Activated T-helper 1 cell treated with Interleukin-2 at 50 U/mL for 16 hours (primary cell): Measurements from ENCODE around the gene PFKFB3.

Experiments used
- DNase-seq: peaks from one replicate; pipeline ENCODE4 v3.0.0-alpha.2; 2020; ENCODE audit warnings: low read depth

The PFKFB3 gene

DNA sequence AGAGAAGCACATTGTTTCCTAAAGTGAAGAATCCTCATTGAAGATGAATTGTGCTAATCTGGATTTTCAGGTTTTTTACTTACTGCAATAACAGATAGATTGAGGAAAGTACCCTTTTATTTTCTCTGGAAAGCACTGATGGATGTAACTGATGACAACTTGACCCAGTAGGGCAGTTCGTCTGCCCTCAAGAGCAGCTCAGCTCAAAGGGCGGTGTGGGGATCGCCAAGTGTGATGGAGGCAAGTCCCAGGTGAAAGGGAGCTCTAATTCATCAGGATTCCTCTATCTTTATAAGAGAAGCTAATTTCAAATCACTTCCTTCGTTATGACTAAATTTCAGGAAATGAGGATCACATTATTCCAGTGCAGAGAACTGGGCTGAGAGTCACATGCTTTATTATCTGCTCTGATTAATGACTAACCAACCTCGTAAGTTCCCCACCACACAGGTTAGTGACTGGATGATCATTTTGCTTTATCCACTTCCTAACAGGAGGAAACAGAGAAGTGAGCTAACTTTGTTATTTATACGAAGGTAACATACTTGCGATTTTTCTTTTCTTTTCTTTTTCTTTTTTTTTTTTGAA lies 98.8 kb downstream of the PFKFB3 start:
- no peak for DNase-seq
